Mucosa of stomach (tissue), 1 donor: ENCODE results near the gene CCL8.
"Not testable (repeated sequence)": the region's sequence is repeated elsewhere in the genome, so short reads cannot be mapped to it uniquely, and the experiment has no call there.

Source experiments
- H3K27me3 ChIP-seq: one replicate; pipeline ENCODE4 v1.7.0; 2013; ENCODE audit warnings: mild to moderate bottlenecking, low read length; ENCODE audit not compliant: control insufficient read depth, insufficient read depth
- H3K36me3 ChIP-seq: one replicate; pipeline ENCODE4 v1.7.0; 2013; ENCODE audit warnings: low read length; ENCODE audit not compliant: control insufficient read depth, insufficient read depth
- H3K4me1 ChIP-seq: one replicate; pipeline ENCODE4 v1.7.0; 2013; ENCODE audit warnings: mild to moderate bottlenecking, low read length; ENCODE audit not compliant: control insufficient read depth, insufficient read depth
- H3K4me3 ChIP-seq: one replicate; pipeline ENCODE4 v1.7.0; 2013; ENCODE audit warnings: low read length
- H3K9ac ChIP-seq: one replicate; pipeline ENCODE4 v1.7.0; 2013; ENCODE audit warnings: mild to moderate bottlenecking, low read length, moderate library complexity
- H3K9me3 ChIP-seq: one replicate; pipeline ENCODE4 v1.7.0; 2013; ENCODE audit warnings: mild to moderate bottlenecking, low read length, moderate library complexity; ENCODE audit not compliant: control insufficient read depth
- donor health status: Pancreatic carcinoma.

Gene CCL8

GRCh38 chr17:34321964-34322363, 2.7 kb downstream of the CCL8 start:
- H3K4me3 ChIP-seq, result no peak overlapping the region
- H3K9ac ChIP-seq, result no peak overlapping the region

DNA sequence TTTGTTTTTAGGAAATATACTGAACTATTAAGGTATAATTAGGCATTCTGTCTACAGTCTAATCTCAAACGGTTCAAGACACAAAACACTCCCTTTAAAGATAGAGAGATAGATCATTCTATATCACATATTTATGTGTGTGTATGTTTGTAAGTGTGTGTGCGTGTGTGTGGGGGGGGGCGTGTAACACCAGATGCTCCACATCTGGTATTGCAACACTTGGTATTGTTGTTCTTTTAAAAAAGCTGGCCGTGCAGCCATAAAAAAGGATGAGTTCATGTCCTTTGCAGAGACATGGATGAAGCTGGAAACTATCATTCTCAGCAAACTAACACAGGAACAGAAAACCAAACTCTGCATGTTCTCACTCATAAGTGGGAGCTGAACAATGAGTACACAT, 8.3 kb downstream of the CCL8 start:
- not testable (repeated sequence) for H3K27me3 ChIP-seq, H3K9ac ChIP-seq, H3K4me3 ChIP-seq, H3K36me3 ChIP-seq, H3K9me3 ChIP-seq, H3K4me1 ChIP-seq

More at GRCh38 chr17:34321964-34322363, 2.7 kb downstream of the CCL8 start:
- H3K36me3 ChIP-seq, result no peaks in the 10 kb centered on the region
- H3K4me1 ChIP-seq, result no peaks in the 10 kb centered on the region
- H3K27me3 ChIP-seq, result no peaks in the 10 kb centered on the region
- H3K9me3 ChIP-seq, result no peaks in the 10 kb centered on the region

- H3K9ac ChIP-seq, result no peak overlapping the region
- no peaks in the 10 kb centered on the region for H3K9me3 ChIP-seq
These were observed 18.5 kb downstream of the CCL8 start for GRCh38 chr17:34337701-34338100.

DNA sequence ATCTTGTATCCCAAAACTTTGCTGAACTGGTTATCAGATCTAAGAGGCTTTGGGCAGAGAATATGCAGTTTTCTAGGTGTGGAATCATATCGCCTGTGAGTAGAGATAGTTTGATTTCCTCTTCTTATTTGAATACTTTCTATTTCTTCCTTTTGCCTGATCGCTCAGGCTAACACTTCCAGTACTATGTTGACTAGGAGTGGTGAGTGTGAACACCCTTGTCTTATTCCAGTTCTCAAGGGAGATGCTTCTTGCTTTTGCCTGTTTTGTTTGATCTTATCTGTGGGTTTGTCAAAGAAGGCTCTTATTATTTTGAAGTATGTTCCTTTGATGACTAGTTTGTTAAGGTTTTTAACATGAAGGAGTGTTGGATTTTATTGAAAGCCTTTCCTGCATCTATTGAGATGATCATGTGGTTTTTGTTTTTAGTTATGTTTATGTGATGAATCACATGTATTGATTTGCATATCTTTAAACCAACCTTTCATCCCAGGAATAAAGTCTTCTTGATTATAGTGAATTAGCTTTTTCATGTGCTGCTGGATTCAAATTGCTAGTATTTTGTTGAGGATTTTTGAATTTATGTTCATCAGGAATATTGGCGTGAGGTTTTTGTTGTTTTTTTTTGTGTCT, 20.0 kb downstream of the CCL8 start:
- no peaks in the 10 kb centered on the region for H3K36me3 ChIP-seq
- H3K4me3 ChIP-seq, result no peak overlapping the region
- no peaks in the 10 kb centered on the region for H3K27me3 ChIP-seq
- no peaks in the 10 kb centered on the region for H3K9me3 ChIP-seq
- no peaks in the 10 kb centered on the region for H3K4me1 ChIP-seq
- no peak overlapping the region for H3K9ac ChIP-seq

More at GRCh38 chr17:34337701-34338100, 18.5 kb downstream of the CCL8 start:
- Histone ChIP-seq H3K36me3 (no peaks in the 10 kb centered on the region), H3K4me3 (no peak overlapping the region), H3K4me1 (no peaks in the 10 kb centered on the region), H3K27me3 (no peaks in the 10 kb centered on the region)

GRCh38 chr17:34341916-34342315, 22.7 kb downstream of the CCL8 start:
- Histone ChIP-seq H3K9me3 (no peaks in the 10 kb centered on the region), H3K4me1 (no peaks in the 10 kb centered on the region), H3K4me3 (no peak overlapping the region), H3K27me3 (no peaks in the 10 kb centered on the region), H3K36me3 (no peaks in the 10 kb centered on the region), H3K9ac (no peak overlapping the region)

GRCh38 chr17:34347063-34347462, 27.8 kb downstream of the CCL8 start:
- Histone ChIP-seq H3K36me3 (no peaks in the 10 kb centered on the region), H3K27me3 (no peaks in the 10 kb centered on the region), H3K4me1 (no peaks in the 10 kb centered on the region), H3K9me3 (no peaks in the 10 kb centered on the region), H3K4me3 (no peak overlapping the region), H3K9ac (no peak overlapping the region)

- Histone ChIP-seq H3K27me3 (no peaks in the 10 kb centered on the region), H3K9ac (no peak overlapping the region), H3K9me3 (no peaks in the 10 kb centered on the region), H3K36me3 (no peaks in the 10 kb centered on the region), H3K4me1 (no peaks in the 10 kb centered on the region), H3K4me3 (no peak overlapping the region)
These were observed 30.5 kb downstream of the CCL8 start for GRCh38 chr17:34349751-34350150.

GRCh38 chr17:34351096-34351495, 31.9 kb downstream of the CCL8 start:
- H3K9ac ChIP-seq, result no peak overlapping the region
- H3K4me1 ChIP-seq, result no peaks in the 10 kb centered on the region
- H3K9me3 ChIP-seq, result no peaks in the 10 kb centered on the region
- H3K4me3 ChIP-seq, result no peak overlapping the region
- no peaks in the 10 kb centered on the region for H3K36me3 ChIP-seq
- no peaks in the 10 kb centered on the region for H3K27me3 ChIP-seq

- H3K4me1 ChIP-seq, result no peaks in the 10 kb centered on the region
- no peaks in the 10 kb centered on the region for H3K36me3 ChIP-seq
- no peak overlapping the region for H3K9ac ChIP-seq
- no peak overlapping the region for H3K4me3 ChIP-seq
- H3K9me3 ChIP-seq, result no peaks in the 10 kb centered on the region
- no peaks in the 10 kb centered on the region for H3K27me3 ChIP-seq
These were observed 33.0 kb downstream of the CCL8 start for GRCh38 chr17:34352191-34352590.

DNA sequence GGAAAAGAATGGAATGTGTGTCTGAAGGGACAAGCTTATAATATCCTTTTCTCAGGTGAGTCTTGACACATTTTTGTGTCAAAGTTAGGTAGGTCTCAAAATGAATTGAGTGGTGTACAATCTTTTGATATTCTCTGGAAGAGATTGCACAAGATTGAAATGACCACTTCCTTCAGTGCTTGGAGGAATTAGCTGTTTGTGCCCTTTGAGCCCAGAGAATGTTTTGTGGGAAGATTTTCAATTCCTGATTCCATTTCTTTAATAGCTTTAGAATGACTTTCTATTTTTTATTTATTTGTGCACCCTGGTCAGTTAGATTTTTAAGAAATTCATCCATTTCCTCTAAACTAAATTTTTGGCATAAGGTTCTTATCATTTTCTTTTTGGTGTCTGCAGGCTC, 35.4 kb downstream of the CCL8 start:
- Histone ChIP-seq H3K27me3 (no peaks in the 10 kb centered on the region), H3K4me3 (no peak overlapping the region), H3K9ac (no peak overlapping the region), H3K36me3 (no peaks in the 10 kb centered on the region), H3K9me3 (no peaks in the 10 kb centered on the region), H3K4me1 (no peaks in the 10 kb centered on the region)

- no peak within 1 kb of the TSS for H3K9ac ChIP-seq
- no peaks in the 10 kb centered on the region for H3K4me1 ChIP-seq
- no peaks in the 10 kb centered on the region for H3K27me3 ChIP-seq
- H3K9me3 ChIP-seq, result no peaks in the 10 kb centered on the region
- H3K36me3 ChIP-seq, result no peaks in the 10 kb centered on the region
- no peak within 1 kb of the TSS for H3K4me3 ChIP-seq
These were observed 37.0 kb downstream of the CCL8 start, which contains the start of gene CCL13 for GRCh38 chr17:34356194-34356593. CCL13 (plus strand) TSS chr17:34356480; CDS start chr17:34356527, 47 bp downstream.

- no peaks in the 10 kb centered on the region for H3K36me3 ChIP-seq
- H3K9me3 ChIP-seq, result no peaks in the 10 kb centered on the region
- H3K4me3 ChIP-seq, result no peak overlapping the region
- no peak overlapping the region for H3K9ac ChIP-seq
- no peaks in the 10 kb centered on the region for H3K4me1 ChIP-seq
- no peaks in the 10 kb centered on the region for H3K27me3 ChIP-seq
These were observed 38.2 kb downstream of the CCL8 start for GRCh38 chr17:34357398-34357797.

GRCh38 chr17:34358631-34359030, 39.4 kb downstream of the CCL8 start:
- H3K9me3 ChIP-seq, result no peaks in the 10 kb centered on the region
- H3K4me3 ChIP-seq, result no peak overlapping the region
- H3K27me3 ChIP-seq, result no peaks in the 10 kb centered on the region
- no peaks in the 10 kb centered on the region for H3K4me1 ChIP-seq
- no peaks in the 10 kb centered on the region for H3K36me3 ChIP-seq
- H3K9ac ChIP-seq, result no peak overlapping the region
